Adrenal gland (tissue), 5 donors: ENCODE data around the gene MST1R.

Experiments
- POLR2A ChIP-seq, 2 donors: fragments of 450-650 bp; IDR thresholded peaks; one replicate each; pipeline ENCODE4 v1.6.1; 2017; ENCODE audit warnings: antibody characterized with exemption in 2 of 2, mild to moderate bottlenecking in 2 of 2, moderate library complexity in 1 of 2
- TF ChIP-seq, protein P1 (sequence below), 6 experiments: fragments of 450-650 bp in 4 of 6; fragments of 200-600 bp in 2 of 6; sonication (generic) in 1 of 6; IDR thresholded peaks; 1 replicate in 5 of 6; 2 replicates in 1 of 6; pipeline versions ENCODE4 v1.5.1 to v1.8.0; 2016 to 2021; ENCODE audit warnings: antibody characterized with exemption in 6 of 6, mild to moderate bottlenecking in 2 of 6, moderate library complexity in 1 of 6
- donor health status: DM: no; HTN: no; CAD: no.

DNA sequence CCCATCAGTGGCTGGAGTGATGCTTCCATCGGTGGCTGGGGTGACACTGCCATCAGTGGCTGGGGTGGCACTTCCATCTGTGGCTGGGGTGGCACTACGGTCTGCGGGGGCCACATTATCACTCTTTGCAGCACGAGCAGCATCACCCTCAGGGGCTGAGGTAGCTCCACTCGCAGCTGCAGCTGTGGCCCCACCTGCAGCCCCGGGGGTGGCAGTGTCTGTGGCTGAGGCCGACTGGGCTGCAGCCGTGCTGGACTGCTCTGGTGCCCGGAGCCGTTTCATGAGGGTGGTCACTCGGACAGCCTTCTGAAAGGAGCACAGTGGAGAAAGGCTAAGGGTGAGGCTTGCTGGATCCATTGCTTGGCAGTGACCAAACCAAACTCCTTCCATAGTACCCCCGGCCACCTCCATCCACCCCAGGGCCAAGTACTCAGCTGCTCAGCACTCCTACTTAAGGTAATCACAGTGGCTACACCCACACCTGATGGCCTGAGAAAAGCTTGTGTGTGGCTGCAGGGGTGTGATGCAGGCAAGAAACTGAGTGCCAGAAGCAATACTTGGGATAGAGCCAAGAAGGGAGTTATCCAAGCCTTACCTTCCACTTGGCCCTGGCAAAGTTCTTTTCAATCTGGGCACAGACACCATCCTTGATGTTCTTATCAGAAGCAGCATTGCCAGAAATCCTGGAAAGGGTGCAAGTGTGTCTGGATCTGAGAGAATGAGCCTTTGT lies 43.9 kb downstream of the MST1R start:
- TF ChIP-seq, protein P1, sequence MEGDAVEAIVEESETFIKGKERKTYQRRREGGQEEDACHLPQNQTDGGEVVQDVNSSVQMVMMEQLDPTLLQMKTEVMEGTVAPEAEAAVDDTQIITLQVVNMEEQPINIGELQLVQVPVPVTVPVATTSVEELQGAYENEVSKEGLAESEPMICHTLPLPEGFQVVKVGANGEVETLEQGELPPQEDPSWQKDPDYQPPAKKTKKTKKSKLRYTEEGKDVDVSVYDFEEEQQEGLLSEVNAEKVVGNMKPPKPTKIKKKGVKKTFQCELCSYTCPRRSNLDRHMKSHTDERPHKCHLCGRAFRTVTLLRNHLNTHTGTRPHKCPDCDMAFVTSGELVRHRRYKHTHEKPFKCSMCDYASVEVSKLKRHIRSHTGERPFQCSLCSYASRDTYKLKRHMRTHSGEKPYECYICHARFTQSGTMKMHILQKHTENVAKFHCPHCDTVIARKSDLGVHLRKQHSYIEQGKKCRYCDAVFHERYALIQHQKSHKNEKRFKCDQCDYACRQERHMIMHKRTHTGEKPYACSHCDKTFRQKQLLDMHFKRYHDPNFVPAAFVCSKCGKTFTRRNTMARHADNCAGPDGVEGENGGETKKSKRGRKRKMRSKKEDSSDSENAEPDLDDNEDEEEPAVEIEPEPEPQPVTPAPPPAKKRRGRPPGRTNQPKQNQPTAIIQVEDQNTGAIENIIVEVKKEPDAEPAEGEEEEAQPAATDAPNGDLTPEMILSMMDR (IDR thresholded peaks at IDR 0.05), result no peak
- TF ChIP-seq POLR2A (IDR thresholded peaks at IDR 0.05), result no peak
